Gastroesophageal sphincter (tissue), 4 donors: ENCODE measurements around the gene SIN3A. TPM values are rescaled to one million over a fixed set of nuclear protein-coding genes. Genes with fewer than 3 reads are reported as not detected.

Experiments
- ATAC-seq: fragments of 150-250 bp; one replicate; pipeline ENCODE4 v1.9.1; 2016; ENCODE audit warnings: mild to moderate bottlenecking, moderate library complexity
- H3K27ac ChIP-seq, 4 donors: fragments of 200-600 bp; sonication (generic) in 3 of 4; 1 replicate in 3 of 4; 2 replicates in 1 of 4; pipeline ENCODE4 v1.5.1; 2016 to 2019
- H3K27me3 ChIP-seq: fragments of 200-600 bp; sonication (generic); one replicate; pipeline ENCODE4 v1.5.1; 2019
- H3K36me3 ChIP-seq, 2 donors: fragments of 200-600 bp; sonication (generic); one replicate each; pipeline ENCODE4 v1.5.1; 2019; ENCODE audit warnings: control low read depth in 1 of 2
- H3K4me1 ChIP-seq, 3 donors: fragments of 200-600 bp; sonication (generic); 1 replicate in 2 of 3; 2 replicates in 1 of 3; pipeline ENCODE4 v1.5.1; 2016 to 2019; ENCODE audit warnings: control low read depth in 2 of 3
- H3K4me3 ChIP-seq, 2 donors: fragments of 200-600 bp; sonication (generic); one replicate each; pipeline ENCODE4 v1.5.1; 2019; ENCODE audit warnings: mild to moderate bottlenecking in 1 of 2, moderate library complexity in 1 of 2
- H3K9me3 ChIP-seq, 3 donors: fragments of 200-600 bp; sonication (generic); one replicate each; pipeline ENCODE4 v1.5.1; 2017 to 2019; ENCODE audit warnings: control low read depth in 2 of 3
- EP300 ChIP-seq: sonication (generic); formaldehyde crosslinking; IDR thresholded peaks from one replicate; pipeline ENCODE4 v1.6.1; 2017; ENCODE audit warnings: antibody characterized with exemption, mild to moderate bottlenecking
- POLR2A ChIP-seq, 2 donors: fragments of 450-650 bp; IDR thresholded peaks; one replicate each; pipeline ENCODE4 v1.6.1; 2017; ENCODE audit warnings: antibody characterized with exemption in 2 of 2, mild to moderate bottlenecking in 2 of 2, moderate library complexity in 1 of 2
- POLR2AphosphoS5 ChIP-seq: sonication (generic); formaldehyde crosslinking; IDR thresholded peaks from one replicate; pipeline ENCODE4 v1.6.1; 2017; ENCODE audit warnings: antibody characterized with exemption
- WGBS, 2 donors: methylation state at CpG; one replicate each; pipeline ENCODE4 v1.1.5; 2018; ENCODE audit warnings: low coverage in 1 of 2; 5-methylcytosine and 5-hydroxymethylcytosine counted together
- total RNA-seq, 4 donors: library from RNA; depleted of rRNA; stranded (reverse); fragments of >200 nt; gene quantifications; one replicate each; pipeline ENCODE4 v1.1.0, GENCODE V29; 2016
- TF ChIP-seq, protein P1 (sequence below), 4 experiments: fragments of 200-600 bp in 2 of 4; fragments of 450-650 bp in 2 of 4; sonication (generic) in 1 of 4; IDR thresholded peaks; one replicate each; pipeline ENCODE4 v1.5.1; 2017 to 2019; ENCODE audit warnings: antibody characterized with exemption in 4 of 4, mild to moderate bottlenecking in 2 of 4, moderate library complexity in 2 of 4

Gene SIN3A
- total RNA-seq, 4 donors from 2014 or later = 31.7 to 54.8 (median 35.8) TPM

DNA sequence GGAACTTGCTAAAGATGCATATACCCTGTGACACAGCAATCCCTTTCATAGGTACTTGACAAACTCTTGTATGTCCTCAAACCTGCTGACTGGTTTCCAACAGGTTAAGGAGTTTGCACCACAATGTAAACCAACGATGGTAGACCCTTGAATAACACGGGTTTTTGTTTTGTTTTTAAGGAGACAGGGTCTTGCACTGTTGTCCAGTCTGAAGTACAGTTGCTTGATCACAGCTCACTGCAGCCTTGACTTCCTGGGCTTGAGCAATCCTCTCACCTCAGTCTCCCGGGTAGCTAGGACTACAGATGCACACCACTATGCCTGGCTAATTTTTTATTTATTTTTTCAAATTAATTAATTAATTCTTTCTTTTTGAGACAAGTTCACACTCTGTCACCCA is 23.3 kb downstream of the SIN3A start:
- Histone ChIP-seq H3K27ac (no peak overlapping the region), H3K4me1 (peaks cover 0 to 14% (median 0%) of the 10 kb centered on the region in 3 donors), H3K36me3 (peaks cover 0 to 56% of the 10 kb centered on the region in 2 donors), H3K4me3 (no peak overlapping the region), H3K27me3 (no peaks in the 10 kb centered on the region), H3K9me3 (no peaks in the 10 kb centered on the region)
- TF ChIP-seq, protein P1, sequence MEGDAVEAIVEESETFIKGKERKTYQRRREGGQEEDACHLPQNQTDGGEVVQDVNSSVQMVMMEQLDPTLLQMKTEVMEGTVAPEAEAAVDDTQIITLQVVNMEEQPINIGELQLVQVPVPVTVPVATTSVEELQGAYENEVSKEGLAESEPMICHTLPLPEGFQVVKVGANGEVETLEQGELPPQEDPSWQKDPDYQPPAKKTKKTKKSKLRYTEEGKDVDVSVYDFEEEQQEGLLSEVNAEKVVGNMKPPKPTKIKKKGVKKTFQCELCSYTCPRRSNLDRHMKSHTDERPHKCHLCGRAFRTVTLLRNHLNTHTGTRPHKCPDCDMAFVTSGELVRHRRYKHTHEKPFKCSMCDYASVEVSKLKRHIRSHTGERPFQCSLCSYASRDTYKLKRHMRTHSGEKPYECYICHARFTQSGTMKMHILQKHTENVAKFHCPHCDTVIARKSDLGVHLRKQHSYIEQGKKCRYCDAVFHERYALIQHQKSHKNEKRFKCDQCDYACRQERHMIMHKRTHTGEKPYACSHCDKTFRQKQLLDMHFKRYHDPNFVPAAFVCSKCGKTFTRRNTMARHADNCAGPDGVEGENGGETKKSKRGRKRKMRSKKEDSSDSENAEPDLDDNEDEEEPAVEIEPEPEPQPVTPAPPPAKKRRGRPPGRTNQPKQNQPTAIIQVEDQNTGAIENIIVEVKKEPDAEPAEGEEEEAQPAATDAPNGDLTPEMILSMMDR (IDR thresholded peaks at IDR 0.05) = no peak
- no peak for TF ChIP-seq POLR2A (IDR thresholded peaks at IDR 0.05)
- no peak for TF ChIP-seq POLR2AphosphoS5
- TF ChIP-seq EP300 = no peak
- 78 to 87% methylated on average over 3 of the region's 3 CpGs for WGBS, 2 donors
- ATAC-seq = no peak

DNA sequence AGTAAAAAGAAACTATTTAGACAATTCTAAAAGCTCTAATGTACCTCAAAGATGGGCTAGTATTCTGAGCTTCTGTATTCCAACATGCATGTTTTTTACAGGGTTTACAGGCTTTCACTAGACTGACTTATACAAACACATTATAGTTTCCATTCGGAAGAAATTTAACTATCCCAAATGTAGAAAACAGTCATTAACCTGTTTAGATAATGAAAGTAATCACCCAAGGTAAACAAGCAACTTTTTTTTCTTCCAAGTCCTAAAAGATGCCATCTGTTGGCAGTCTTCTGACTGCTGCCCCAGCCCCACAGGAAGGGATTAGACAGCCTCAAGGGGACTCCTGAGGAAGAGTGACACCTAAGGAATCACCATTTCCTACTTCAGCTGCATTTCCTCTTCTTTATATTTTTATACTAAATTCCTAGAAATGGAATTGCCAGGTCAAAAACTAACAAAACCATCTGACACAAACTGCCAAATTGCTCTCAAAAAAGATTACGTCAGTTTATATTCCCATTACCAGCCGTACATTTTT is 25.5 kb downstream of the SIN3A start:
- 64 to 68% methylated on average over 3 of the region's 3 CpGs for WGBS, 2 donors
- H3K36me3 ChIP-seq = peaks cover 0 to 77% of the 10 kb centered on the region in 2 donors
- H3K27ac ChIP-seq = no peak overlapping the region
- no peaks in the 10 kb centered on the region for H3K27me3 ChIP-seq
- peaks cover 0 to under 1% (median 0%) of the 10 kb centered on the region in 3 donors for H3K4me1 ChIP-seq
- TF ChIP-seq, protein P1 (IDR thresholded peaks at IDR 0.05) = no peak
- no peak for TF ChIP-seq POLR2A (IDR thresholded peaks at IDR 0.05)
- TF ChIP-seq POLR2AphosphoS5 = no peak
- no peak for TF ChIP-seq EP300
- no peak overlapping the region for H3K4me3 ChIP-seq
- ATAC-seq = no peak
- no peaks in the 10 kb centered on the region for H3K9me3 ChIP-seq

DNA sequence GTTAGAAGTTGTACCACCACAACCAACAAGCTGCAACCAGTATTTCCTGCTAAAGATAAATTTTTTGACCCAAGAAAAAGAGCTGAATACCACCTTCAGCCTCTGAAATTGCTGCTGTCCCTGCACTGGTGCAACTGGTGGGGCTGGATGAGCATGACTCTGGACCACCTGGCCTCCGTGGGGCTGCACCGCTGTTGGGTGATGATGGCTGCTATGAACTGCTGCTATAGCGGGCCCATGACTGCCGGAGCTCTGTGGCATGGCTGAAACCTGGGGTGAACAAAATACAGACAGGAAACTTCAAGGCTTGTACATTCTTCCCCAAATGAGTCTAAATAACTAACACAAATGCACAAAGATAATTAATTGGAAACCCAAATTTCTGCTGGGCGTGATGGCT is 28.9 kb downstream of the SIN3A start:
- no peaks in the 10 kb centered on the region for H3K27me3 ChIP-seq
- H3K36me3 ChIP-seq = peaks cover 0 to 83% of the 10 kb centered on the region in 2 donors
- no peak overlapping the region for H3K4me3 ChIP-seq
- no peak for ATAC-seq
- no peaks in the 10 kb centered on the region for H3K9me3 ChIP-seq
- no peak overlapping the region for H3K27ac ChIP-seq
- 80 to 100% methylated on average over 2 of the region's 5 CpGs for WGBS, 2 donors
- no peaks in the 10 kb centered on the region for H3K4me1 ChIP-seq
- no peak for TF ChIP-seq POLR2A (IDR thresholded peaks at IDR 0.05)
- TF ChIP-seq EP300 = no peak
- no peak for TF ChIP-seq POLR2AphosphoS5
- TF ChIP-seq, protein P1 (IDR thresholded peaks at IDR 0.05) = no peak

DNA sequence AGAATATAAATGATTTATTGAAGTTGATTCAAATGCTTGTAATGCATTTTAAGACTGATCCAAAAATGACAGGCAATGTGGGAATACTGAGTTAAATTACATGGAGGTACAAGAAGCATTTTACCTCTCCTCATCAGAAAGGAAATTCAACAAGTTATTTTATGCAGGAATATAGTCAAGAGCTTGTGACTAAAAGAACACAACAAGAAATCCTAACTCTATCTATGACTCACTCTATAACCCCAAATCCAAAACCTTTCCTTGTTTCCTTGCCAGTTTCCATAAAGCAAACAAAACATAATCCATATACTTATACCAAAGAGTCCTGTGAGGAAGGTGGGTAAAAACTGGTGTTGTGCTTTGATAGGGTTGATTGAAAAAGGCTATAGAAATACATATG is 30.8 kb downstream of the SIN3A start:
- TF ChIP-seq POLR2A (IDR thresholded peaks at IDR 0.05) (no peak), POLR2AphosphoS5 (no peak), EP300 (no peak)
- TF ChIP-seq, protein P1 (IDR thresholded peaks at IDR 0.05) = no peak
- H3K4me1 ChIP-seq = no peaks in the 10 kb centered on the region
- H3K4me3 ChIP-seq = no peak overlapping the region
- no peak overlapping the region for H3K27ac ChIP-seq
- ATAC-seq = no peak
- peaks cover 0 to 75% of the 10 kb centered on the region in 2 donors for H3K36me3 ChIP-seq
- H3K27me3 ChIP-seq = no peaks in the 10 kb centered on the region
- no peaks in the 10 kb centered on the region for H3K9me3 ChIP-seq

DNA sequence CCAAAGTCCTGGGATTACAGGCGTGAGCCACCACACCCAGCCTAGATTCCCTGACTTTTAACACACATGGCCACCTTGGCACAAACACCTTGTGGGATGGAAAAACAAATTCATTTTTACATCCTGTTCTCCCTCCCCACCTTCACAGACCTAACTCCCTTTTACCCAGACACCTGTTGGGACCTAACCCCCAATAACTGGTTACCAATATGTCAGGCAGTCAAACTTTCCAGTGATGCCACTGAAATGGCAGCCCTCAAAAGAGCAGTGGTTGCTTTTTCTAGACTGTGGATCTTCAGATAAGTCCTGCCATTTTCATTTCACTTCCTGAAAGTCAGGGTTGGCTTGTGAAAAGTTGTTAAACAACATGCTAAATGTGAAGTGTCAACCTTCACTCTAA is 34.9 kb downstream of the SIN3A start:
- Histone ChIP-seq H3K27me3 (no peaks in the 10 kb centered on the region), H3K9me3 (no peaks in the 10 kb centered on the region), H3K4me1 (no peaks in the 10 kb centered on the region), H3K4me3 (no peak overlapping the region), H3K36me3 (peaks cover 2 to 76% of the 10 kb centered on the region in 2 donors), H3K27ac (no peak overlapping the region)
- WGBS, 2 donors = 100% methylated on average over 1 of the region's 1 CpG
- ATAC-seq = no peak
- no peak for TF ChIP-seq EP300
- TF ChIP-seq POLR2AphosphoS5 = no peak
- no peak for TF ChIP-seq POLR2A (IDR thresholded peaks at IDR 0.05)
- TF ChIP-seq, protein P1 (IDR thresholded peaks at IDR 0.05) = no peak
